Suppressor macrophage treated with lipopolysaccharide for 1 hour (primary cell): ENCODE measurements around the gene MPG.
A peak's percentile ranks its signal among the peaks of the same experiment; 100 is the strongest.
"Not testable (repeated sequence)": the region's sequence is repeated elsewhere in the genome, so short reads cannot be mapped to it uniquely, and the experiment has no call there.

Experiments used
- DNase-seq, 3 donors: peaks; one replicate each; pipeline ENCODE4 v3.0.0-alpha.2; 2020 to 2022

The MPG gene, protein sequence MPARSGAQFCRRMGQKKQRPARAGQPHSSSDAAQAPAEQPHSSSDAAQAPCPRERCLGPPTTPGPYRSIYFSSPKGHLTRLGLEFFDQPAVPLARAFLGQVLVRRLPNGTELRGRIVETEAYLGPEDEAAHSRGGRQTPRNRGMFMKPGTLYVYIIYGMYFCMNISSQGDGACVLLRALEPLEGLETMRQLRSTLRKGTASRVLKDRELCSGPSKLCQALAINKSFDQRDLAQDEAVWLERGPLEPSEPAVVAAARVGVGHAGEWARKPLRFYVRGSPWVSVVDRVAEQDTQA

DNA sequence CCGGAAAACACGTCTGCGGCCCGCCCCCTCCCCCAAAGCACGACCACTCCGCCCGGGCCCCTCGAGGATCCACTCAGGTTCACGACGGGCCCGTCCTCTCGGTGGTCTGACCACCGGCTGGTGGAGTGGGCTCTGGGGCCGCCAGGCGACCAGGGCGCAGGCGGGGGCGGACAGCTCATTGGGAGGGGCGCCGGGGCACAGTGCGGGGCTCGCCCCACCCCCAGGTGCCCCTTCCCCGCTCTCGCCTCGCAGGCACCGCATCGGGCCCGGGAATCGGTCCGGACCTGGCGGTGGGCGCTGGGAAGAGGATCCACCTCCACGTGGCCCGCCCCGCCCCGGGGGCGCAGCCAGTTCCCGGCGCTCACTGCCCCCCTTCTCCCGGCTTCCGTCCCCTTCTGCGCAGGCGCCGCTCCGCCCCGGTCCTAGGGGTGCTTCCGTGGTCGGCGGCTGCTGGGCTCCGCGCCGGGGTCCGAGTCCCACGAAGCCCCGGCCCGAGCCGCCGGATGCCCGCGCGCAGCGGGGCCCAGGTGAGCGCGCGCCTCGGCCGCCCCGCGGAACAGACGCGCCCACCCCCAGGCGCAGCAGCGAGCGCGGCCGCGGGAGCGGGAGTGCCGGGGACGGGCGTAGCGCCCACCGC lies at the start of gene MPG:
Gene MPG, plus strand, starts transcription at position 419 of the 637 bp plus-strand sequence. Its CDS starts 85 bp downstream, at position 504.
- peak; percentile 84 to 94 (median 84) for DNase-seq

DNA sequence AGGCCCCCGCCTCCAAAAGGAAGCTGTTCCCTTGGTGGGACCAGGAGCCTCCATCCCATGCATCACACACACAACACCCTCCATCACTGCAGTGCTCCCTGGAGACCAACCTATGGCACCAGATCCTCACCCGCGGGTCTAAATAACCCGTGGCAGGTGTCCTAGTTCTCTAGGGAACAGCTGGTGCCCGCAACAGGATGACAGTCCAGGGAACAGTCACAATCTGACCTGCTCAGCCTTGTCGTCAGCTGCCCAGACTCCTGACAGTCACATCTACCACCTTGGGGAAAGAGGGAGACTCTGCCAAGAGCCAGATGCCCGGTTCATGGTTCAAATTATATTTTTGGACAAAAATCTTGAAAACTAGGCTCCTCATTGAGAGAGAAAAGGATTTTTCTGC lies 47.4 kb upstream of the MPG start:
- not testable (repeated sequence) for DNase-seq

DNA sequence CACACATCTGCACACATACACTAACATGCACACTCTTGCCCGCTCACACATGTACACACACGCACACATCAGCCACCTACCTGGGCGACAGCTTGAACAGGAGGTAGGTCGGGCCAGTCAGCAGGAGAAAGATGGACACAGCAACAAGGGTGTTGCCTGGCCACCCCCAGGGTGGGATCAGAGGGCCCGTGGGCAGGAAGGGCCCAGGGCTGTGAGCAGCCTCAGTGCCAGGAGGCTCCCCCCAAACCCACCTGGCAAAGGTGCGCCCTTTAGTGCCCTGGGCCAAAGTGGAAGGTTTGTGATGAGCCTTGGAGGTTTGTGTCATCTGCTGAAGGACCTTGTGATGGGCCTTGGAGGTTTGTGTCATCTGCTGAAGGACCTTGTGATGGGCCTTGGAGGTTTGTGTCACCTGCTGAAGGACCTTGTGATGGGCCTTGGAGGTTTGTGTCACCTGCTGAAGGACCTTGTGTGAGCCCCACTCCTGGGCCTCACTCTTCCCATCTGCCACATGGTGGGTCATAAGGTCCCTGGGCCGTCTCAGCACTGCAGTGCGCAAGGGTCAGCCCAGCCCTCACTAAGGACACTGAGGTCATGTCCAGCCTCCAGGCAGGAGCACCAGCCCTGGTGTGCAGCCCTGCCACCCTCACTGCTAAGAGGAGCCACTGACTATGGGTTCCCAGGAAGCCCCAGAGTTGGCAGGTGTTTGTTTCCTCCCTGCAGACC lies 44.7 kb upstream of the MPG start:
- peak in 1 of 3 donors; percentile 2 for DNase-seq

DNA sequence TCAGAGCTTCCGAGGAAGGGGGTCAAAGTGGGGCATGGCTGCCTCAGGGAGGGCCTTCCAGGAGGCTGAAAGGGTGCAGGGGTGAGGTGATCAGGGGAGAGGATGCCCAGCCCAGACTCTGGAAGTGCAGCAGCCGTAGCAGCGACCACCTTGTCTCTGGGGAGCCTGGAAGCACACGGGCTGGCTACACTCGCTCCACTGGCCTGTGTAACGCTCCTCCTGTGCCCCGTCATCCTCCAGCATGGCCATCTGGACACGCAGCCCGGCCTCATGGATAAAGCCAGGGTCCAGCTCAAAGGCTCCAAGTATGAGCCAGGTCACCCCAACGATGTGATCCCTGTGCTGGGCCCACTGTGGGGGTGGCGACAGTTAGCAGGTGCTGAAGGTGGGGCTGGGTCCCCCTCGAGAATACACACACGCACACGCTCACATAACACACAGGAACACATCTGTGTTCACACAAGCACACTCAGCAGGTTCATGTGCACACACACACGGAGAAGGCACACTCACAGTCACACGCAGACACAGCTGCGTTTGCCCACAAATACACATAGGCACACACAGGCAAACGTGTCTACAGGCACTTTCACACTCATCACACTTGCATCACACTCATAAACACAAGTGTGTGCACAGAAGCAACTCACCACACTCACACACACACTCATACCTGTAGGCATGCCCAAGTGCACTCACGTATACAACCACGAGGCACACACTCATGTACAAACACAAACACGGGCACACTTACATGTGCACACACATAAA lies 44.0 kb upstream of the MPG start:
- peak in 1 of 3 donors; percentile 8 for DNase-seq

DNA sequence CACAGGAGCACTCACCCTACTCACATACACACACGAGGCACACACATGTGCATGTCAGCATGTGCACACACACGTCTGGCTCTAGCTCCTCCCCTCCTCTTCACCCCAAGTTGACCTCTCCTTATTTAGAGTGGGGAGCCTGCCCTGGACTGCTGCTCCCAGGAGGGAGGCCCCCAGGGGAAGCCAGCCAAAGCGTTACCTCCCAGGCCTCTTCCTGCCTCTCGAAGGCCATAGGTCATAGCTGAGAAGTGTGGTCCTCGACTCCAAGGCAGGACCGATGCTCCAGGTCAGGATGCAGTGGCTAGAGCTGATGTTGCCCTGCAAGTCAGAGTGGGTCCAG lies 43.4 kb upstream of the MPG start:
- DNase-seq = peak in 1 of 3 donors; percentile 17

DNA sequence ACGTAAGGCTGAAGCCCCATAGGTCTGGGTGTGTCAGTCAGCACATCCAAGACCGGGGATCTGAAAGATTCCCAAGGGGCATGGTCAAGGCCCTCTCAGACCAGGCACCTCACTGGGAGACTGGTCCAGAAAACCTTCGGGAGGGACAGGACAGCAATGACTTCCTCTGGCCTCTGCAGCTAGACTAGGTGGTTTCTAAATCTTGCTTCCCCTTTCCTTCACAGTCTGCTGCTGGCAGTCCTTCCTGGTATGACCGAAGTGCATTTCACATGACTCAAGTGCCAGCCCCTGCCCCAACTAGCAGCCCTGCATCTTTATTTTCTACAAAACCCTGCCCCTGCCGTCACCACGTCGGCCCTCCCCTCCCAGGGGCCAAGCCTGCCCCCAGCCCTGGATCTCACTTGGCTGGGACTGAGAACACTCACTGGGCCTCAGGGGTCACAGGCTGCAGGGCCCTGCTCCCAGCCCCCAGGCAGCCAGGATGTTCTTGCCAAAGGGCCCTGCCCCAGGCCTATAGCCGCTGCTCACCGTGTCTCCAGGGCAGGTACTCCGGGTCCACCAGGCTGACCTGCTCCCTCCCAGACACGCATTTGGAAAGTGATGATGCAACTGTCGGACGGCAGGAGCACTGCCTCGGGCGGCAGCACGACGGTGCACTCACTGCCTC lies 42.9 kb upstream of the MPG start:
- DNase-seq = peak; percentile 79 to 84 (median 81)

DNA sequence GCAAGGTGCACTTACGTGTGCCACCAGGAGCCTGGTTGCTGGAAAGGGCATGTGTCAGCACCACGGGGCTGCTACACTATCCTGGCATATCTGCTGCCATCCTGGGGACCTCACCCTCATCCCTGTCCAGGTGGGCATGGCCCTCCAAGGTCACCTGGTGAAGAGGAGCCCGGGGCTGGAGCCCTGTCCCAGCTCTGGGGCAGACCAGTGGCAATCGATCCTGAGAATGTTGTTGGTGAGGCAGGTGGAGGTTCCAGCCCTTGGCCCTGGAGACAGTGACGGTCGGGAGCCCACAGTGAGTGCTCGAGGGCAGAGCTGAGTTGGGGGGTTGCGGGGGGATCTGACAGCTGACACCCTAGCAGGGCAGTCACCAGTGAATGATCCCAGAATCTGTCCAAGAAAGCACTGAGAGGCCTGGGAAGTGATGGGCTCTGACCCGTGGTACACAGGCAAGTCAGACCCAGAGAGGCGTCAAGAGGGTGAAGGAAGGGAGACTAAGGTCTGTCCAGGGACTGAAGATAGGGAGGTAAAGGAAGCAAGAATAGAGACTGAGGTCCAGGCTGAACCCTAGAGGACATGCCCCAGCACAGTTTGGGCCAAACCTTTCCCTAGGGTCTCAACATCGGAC lies 42.2 kb upstream of the MPG start:
- DNase-seq = peak in 1 of 3 donors; percentile 4

DNA sequence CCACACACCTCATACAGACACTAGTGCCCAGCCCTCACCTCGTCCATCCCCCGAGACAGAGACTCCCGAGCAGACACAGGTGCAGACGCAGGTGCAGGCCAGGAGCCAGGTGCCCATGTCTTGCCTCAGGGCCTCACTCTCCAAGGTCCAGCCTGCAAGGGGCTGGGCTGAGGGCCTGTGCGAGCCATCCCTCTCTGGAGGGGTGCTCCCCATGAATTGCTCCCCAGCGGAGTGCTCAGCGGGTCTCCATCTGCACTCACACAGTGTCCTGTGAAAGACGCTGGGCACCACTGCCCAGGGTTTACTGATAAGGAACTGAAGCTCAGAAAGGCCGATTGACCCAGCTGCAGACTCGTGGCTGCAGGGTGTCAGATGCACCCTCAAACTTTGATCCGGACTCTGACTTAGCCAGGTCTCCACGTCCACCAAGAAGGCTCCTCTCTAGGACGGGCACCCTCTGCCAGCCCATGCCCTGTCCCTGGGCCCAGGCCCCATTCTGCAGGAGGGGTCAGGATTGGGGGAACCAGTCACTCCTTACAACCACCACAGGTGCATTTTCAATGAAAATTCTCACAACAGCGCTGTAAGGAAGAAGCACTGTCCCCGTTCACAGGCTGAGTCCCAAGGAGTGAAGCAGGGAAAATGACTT lies 41.6 kb upstream of the MPG start:
- DNase-seq = peak in 1 of 3 donors; percentile 16

DNA sequence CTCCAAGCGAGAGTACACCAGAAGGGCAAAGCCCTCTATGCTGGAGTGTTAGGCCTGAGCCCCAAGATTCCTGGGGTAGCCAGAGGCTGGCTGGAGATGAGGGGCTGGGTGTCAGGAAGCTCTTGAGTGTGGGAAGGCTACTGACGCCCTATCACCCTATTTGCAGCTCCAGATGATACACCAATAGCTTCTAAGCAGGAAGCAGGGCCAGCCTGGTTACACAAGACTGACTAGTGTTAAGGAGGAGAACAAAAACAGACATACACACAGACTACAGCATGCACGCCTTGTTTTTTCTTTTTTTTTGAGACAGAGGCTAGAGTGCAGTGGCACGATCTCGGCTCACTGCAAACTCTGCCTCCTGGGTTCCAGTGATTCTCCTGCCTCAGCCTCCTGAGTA lies 40.5 kb upstream of the MPG start:
- DNase-seq = peak; percentile 40 to 50 (median 40)

DNA sequence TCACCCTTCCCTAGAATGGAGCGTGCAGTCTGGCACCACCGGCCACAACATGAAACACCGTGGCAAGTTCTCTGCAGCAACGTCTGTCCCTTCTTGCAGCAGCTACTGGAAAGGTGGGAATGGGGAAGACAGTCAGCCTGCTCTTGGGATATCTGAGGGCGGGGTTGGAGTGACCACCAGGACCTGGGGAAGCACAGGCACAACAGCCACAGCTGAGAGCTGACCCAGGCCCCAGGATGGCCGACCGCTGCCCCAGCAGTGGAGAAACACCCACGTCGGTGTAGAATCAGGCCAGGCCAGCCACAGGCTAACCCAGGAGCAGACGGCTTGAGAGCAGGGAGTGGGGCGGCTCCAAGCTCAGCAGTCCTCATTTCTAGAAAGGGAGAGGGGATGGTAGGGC lies 39.8 kb upstream of the MPG start:
- not testable (repeated sequence) for DNase-seq

DNA sequence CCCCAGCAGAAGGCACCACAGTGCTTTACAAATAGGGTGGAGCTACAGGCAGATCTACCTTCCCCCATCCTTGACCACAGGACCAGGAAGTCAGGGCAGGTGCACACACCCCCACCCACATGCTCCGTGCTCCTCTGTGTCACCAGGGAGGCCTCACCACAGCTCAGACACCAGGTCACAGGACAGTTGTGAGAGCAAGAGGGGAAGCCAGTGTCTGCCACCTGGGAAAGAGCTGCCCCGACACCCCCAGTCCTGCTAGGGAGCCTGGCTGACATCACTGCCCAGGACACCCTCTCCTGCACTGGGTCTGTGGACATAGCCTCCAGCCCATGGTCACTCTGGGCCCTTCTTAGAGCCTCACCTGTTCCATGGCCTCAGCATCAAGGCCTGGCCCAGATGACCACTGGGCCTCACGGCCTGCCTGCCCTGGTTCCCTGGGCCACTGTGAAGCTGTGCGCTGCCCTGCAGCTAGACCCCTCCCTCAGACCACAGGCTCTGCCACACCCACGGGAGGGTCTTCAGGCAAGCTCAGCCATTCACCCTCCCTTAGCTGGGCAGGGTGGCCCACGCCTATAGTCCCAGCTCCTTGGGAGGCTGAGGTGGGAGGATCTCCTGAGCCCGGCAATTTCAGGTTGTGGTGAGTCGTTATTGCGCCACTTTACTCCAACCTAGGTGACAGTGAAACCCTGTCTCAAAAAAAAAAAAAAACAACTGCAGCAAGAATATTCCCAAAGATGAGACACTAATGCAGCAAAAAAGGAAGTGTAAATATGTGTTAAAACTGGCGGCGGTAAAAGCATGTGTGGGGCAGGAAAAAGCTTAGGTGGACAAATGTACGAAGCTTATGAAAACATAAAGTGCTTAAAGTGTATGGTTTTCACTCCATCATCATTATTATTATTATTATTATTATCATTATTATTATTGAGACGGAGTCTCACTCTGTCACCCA lies 38.8 kb upstream of the MPG start:
- DNase-seq = peak in 1 of 3 donors; percentile 10

DNA sequence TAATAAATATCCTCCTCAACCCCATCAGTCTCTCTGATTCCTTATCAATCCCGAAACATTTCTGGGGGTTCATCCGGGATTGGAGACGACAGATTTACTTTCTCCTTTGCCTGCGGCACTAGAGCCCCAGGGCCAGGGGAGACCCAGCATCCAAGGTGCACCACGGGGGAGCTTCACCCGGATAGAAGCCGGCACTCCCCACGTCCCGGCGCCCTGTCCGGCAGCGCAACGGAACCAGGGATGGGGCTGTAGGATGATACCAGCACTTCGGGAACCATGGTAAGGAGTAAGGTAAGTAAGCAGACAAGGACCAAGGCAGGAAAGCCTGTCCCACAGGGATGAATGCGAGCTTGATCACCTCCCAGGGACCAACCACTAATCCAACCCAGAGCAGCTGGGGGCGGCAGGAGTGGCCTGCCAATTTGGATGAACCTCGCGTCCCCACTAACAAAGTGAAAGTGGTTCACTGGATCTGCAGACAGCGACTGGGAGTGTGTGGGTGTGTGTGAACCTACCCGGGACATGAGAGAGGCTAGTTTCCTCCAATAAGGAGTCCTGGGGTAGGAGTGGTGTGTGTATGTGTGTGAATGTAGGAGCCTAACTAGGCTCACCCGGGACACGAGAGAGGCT lies 36.5 kb upstream of the MPG start:
- no peak for DNase-seq

DNA sequence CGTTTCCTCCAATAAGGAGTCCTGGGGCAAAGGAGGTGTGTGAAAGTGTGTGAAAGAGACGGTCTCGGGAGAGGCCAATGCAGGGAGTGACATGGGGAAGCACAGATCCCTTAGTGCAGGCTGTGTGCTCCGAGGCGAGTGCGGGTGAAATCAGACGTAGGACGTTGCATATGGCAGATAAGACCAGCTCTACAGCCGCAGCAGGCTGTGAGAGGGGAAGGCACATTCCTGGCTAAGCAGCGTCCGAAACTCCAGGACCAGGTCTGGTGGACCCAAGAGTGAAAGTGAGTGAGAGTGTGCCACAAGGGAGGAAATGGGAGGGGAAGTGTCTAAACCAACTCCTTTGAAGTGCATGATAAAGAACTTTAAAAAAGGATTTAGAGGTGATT lies 36.0 kb upstream of the MPG start:
- DNase-seq = no peak

DNA sequence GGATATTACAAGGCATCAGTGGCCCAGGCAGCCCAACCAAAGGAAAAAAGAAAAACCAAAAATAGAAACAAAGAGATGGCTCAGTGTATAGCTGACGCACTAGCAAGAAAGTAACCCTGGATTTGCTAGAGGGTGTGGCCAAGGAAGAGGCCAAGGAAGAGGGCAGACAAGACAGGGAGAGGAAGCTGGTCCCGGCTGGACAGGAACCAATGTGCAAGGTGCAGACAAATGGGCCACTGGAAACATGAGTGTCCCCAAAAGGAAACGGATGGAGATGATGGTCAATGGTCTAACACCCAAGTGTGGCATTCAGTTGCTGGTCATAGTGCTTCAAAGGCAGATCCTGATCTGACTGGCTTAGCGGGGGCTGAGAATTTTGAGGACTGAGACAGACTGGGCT lies 35.3 kb upstream of the MPG start:
- no peak for DNase-seq

DNA sequence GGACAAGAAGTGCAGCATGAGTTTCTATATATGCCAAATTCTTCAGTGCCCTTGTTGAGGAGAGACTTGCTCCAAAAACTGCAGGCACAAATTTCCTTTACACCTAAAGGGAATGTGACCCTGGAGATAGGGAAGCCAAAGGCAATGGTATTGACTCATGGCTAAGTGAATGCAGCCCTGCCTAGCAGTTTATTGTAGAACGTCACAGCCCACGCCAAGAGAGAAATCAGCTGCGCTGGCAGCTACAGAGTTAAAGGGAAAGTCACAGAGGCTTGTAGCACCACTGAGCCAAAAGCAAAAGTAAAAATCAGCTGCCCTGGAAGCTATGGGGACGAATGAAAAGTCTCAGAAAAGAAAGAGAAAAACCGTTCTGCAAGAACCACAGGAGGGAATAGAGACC lies 34.7 kb upstream of the MPG start:
- no peak for DNase-seq

DNA sequence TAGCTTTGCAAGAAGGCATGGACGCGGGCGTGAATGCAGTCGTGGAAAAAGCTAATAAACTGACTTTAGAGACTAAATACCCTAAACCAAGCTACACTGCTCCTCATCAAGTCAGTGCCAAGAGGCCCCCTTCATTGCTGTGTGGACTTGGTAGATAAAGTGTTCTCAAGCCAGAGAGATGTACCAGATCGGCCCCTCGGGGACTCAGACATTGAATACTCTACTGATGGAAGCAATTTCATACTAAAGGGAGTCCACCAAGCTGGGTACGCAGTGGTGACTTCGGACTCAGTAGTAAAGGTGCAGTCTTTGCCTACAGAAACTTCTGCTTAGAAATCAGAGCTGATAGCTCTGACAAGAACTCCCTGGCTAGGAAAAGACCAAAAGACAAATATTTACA lies 33.4 kb upstream of the MPG start:
- no peak for DNase-seq

DNA sequence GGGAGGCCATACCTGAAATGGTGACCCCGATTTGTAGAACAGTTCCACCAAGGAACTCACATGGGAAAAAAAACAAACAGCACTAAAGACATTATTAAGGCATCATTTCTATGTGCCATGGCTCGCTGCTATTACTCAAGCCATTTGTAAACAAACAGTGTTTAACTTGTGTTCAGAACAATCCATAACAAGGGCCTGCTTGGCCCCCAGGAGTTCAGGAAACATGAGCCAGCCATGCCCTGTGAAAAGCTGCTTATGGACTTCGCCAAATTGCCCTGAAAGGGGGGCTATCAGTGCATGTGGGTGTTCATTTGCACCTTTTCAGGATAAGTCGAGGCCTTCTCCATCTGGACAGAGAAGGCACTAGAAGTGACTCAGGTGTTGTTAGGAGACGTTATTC lies 32.6 kb upstream of the MPG start:
- no peak for DNase-seq

DNA sequence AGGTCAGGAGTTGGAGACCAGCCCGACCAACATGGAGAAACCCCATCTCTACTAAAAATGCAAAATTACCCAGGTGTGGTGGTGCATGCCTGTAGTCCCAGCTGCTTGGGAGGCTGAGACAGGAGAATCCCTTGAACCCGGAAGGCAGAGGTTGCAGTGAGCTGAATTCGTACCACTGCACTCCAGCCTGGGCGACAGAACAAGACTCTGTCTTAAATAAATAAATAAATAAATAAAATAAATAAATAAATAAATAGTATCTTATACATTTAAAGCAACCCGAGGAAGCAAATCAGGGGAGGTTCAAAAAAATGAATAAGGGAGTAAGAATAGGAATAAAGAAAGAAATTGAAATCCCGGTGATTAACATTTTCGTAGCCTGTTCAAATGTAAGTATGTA lies 31.5 kb upstream of the MPG start:
- not testable (repeated sequence) for DNase-seq

DNA sequence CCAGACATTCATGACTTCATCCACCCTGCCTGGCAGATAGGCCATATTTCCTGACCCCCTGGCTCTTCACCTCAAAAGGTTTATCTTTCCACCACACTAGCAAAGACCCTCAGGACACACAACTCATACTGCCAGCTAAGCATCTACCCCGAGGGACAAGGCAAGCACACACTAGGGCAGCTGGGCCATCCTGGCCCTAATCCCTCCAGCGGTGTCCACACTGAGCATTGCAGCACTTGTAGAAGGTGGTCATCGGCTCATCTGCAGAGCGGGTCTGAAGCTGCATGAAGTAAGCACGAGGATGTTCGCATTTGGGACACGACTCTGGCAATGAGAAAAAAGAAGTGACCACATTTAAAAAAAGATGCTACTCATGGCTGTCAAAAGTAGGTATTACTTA lies 30.8 kb upstream of the MPG start:
- no peak for DNase-seq
